ENCODE data around the gene MTFR2.
A peak's percentile ranks its signal among the peaks of the same experiment; 100 is the strongest.

MTFR2 gene

DNA sequence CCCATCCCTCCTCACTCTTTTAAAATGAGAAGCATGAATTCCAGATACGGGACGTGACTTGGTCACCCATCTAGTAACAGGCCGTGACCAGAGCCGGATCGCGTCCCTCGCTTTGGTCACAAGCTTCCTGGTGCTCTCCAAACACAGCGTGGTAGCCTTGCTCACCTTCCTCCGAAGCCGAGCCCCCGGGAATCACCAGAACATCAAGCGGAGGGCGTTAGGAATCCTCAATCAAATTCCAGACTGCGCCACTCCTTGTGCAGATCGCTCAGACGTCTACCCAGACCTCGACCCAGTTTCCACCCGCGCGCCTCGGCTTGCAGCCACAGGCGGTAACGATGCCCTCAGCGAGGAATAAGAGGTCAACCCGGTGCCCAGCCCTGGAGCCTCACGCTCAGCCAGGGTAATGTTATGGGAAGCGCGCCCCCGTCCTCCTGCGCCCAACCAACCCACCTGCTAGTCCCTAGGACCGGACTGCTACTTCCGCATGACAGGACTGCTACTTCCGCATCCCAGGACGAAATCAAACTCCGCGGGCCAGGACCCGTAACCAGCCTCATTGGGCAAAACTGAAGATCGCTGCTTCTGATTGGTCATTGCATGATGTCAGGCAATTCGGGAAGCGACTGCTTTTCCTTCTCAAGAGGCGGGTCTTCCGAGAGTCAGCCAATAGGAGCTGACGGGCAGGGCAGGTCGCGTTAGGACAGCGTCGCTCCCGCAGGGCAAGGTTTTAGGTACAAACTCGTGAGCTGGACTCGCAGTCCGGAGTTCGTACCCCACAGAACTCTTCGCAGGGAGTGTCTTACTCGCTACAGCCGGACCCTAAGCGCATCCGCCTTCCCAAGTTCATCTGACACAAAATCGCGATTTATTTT is at the start of gene MTFR2:
TSS of gene MTFR2 (minus strand) at position 501 of the 875 bp plus-strand sequence. CDS start 1,212 bp downstream, outside the sequence.
- peak; percentile 88 to 92 for DNase-seq

DNA sequence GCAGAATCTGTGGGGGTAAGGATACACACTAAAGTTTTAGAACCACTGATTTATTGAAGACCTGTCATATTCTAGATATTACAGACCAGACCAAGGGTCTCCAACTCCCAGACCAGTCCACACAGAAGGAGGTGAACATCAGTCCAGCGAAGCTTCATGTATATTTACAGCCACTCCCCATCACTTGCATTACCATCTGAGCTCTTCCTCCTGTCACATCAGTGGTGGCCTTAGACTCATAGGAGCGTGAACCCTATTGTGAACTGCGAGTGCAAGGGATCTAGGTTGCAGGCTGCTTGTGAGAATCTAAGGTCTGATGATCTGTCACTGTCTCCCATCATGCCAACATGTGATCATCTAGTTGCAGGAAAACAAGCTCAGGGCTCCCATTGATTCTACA is 44.5 kb upstream of the MTFR2 start:
- no peak for DNase-seq

DNA sequence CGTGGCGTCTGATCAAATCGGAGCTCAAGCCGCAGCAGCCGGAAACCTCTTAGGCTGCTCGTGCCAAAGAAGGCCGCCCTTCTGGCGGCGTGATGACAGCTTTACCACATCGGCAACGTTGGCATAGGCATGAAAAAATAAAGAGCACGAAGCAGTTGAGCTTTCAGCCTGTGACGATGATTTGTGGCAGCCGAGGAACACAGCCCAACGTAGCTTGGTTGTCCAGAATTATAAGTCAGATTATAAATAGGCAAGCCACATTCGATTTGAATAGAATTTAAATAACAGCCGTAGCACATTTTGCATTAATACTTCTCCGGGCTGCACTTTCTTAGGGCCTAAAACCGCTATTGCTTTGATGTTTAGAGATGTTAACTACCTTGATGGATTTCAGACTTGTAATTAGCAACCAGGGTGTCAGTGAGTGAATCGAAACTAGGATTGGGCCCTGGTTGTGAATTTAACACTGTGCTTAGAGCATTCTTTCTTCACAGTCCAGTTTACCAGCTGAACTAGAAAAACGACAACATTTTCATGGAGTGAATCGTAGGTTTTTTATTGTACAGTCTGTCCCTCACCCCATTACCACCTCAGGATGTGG is 40.4 kb upstream of the MTFR2 start:
- DNase-seq, result peak; percentile 60 to 74

DNA sequence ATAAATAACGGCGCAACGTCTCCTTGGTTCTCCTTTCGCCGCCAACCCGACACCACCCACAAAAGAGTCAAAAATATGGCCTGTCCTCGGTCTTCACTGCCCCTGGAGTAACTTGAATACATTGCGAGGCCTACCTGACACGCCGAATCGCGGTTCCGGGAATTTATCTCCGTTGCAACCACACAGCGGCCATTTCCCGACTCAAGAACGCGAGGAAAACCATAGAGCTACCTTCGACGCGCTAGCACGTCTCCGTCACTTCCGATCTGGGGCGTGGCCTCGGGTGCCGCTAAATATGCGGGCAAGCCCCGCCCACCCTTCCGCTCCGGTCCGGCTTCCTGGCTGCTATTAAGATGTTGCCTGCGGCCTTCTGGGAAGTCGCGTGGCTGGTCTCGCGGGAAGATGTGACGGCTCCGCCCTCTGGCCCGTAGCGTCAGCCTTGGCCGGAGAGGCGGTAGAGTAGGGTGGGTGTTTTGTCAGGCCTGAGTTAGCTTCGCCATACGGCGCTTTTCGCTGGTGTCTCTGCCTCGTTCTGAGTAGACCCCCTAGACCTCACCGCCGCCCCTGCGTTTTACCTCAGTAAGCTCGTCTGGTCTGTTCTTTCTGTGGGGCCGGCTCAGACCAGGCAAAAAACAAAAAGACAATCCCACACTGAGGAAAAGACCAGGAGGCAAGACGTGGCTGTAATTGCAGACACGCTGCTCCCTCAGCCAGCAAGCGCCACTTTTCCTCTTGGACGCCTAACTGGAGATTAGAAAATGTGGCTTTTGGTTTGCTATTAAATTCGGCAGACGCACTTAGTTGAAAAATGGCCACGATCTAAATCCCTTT is 39.7 kb upstream of the MTFR2 start, which contains the start of gene BCLAF1:
TSS of gene BCLAF1 (minus strand) at position 268 of the 831 bp plus-strand sequence. CDS start 9,980 bp downstream, outside the sequence.
- DNase-seq, result peak; percentile 98 to 99

DNA sequence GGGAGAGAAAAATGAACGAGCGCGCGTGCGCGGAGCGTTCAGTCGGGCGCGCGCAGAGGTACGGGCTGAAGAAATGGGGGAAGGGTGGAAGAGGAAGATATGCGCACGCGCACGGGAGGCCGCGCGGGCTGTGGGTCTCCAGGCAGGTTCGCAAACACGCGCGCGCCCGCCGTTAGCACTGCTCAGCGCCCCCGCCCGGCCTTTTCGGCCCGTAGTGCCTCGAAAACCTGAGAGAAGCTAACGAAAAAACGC is 39.1 kb upstream of the MTFR2 start:
- peak; percentile 89 to 92 for DNase-seq

DNA sequence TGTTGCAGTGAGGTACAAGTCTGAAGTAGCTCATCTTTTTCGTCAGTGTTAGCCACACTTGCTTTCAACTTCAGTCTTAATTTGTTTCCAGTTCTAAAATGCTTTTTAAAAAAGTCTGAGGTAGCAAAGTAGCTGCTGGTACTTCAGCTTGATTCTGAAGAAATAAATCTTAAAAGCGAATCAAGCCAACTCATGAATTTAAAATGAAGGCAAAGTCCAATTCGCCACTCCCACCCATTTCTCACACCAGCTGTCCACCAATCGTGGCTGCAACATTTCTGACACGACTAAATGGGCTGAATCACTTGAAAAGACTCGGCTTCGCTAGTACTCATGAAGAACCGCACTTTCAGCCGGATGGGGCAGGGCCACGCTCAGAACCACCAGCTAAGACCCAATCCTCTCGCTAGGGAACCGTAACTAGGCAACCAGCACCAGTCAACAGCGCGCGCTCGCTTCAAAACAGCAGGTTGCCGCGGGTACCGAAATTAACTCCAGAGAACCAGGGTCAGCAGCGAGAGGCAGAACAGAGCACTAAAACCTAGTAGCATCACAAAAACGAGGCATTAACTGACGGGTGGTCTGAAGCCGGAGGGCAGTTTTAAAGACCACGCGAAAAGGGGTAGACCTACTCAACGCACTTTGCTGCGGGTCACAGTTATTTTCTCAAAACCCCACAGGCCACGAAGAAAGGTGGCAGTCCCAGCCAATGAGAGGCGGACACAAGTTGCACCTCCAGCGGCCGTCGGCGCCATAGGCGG is 38.6 kb upstream of the MTFR2 start:
- DNase-seq, result peak; percentile 79 to 84

- DNase-seq, result no peak
Measured at GRCh38 chr6:136284909-136285308, 34.8 kb upstream of the MTFR2 start.

DNA sequence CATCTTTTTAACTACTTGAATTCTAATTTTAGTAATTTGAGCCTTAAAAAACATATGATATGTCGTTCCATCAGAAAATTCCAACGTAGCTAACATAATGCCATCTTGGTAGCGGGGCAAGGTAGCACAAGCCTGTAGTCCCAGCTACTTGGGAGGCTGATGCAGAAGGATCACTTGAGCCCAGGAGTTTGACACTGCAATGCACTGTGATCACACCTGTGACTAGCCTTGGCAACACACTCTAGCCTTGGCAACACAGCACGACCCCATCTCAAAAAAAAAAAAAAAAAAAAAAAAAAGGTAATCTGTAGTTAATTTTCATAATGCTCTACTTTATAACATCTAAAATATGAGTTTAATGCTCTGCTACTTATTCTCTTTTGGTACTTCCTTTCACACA is 32.8 kb upstream of the MTFR2 start:
- no peak for DNase-seq

- no peak for DNase-seq
Measured at GRCh38 chr6:136280032-136280609, 30.0 kb upstream of the MTFR2 start.

DNA sequence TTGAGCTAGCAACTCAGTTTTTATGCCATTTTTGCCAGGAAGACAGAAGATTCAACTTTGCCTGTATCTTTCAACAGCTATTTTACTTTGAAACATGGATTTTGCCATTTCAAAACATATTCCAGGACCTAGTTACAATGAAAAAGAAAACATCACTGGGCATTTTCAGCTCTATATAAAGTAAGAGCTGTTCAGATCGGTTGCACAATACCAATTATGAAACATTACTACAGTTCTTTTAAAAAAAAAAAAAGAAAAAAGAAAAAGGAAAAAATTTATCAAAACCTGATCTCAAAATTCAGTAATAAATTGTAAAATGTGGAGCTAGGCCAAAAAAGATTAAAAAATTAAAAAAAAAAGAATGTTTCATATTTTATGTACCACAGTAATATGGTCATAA is 24.0 kb upstream of the MTFR2 start:
- no peak for DNase-seq

DNA sequence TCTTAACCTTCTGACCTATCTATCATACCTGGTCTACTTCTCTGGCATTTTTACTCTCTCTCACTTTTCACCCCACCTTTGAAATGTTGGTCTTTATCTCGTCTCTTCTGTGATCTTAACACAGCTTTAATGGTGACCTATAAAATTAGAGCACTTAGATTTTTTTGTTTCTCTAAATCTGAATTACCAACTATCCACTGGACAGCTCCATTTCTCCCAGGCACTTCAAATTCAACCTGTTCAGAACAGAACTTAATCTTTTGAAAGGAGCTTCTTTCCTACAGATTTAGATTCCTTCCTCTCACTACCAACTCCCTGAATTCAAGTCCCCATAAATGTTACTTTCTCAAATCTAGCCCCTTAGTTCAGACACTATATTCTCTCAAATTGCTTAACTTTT is 15.0 kb upstream of the MTFR2 start:
- no peak for DNase-seq

DNA sequence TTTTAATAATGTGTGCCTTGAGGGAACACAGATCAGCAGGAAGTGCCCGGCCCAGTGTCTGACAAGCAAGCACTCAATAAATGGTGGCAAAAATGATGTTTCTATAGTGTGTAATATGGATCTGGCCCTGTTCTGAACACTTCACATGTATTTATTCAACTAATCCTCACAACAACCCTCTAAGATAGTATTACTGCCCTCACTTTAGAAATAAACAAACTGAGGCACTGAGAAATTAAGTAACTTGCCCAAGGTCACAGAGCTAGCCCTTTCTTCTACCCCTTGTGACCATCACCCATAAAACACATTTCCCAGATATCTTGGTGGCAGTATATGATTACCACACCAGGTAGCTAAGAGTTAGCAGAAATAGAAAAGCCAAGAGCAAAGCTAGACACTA is 12.8 kb upstream of the MTFR2 start:
- DNase-seq, result no peak

DNA sequence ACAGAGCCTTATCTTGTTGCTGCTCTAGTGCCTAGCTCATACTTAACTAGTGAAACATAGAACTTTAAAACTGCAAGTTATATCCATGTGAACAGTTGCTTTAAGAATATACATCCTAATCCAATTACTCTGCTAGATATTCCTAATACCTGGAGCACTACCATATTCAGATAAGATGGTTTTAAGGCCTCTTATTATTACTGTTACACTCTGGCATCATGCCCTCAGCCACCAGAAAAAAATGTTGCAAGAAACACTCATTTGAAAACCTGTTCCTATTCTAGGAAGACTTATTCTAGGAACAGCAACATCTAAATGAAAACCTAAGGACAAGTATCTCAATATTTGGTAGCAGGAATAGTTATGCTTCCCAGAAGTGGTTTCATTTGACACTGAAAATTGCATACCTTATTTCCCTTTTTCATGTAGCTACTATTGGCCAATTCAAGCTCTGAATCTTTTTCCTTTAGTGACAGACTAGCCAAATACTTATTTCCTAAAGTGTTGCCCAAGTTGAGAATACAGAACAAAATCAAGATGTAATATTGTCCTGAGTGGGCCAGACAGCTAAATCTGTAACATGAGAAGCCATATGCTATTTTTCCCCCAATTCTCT is 4.8 kb upstream of the MTFR2 start:
- no peak for DNase-seq

- DNase-seq, result no peak
Measured at GRCh38 chr6:136253734-136254133, 3.6 kb upstream of the MTFR2 start.

GRCh38 chr6:136252441-136252840 is 2.3 kb upstream of the MTFR2 start:
- DNase-seq, result no peak

DNA sequence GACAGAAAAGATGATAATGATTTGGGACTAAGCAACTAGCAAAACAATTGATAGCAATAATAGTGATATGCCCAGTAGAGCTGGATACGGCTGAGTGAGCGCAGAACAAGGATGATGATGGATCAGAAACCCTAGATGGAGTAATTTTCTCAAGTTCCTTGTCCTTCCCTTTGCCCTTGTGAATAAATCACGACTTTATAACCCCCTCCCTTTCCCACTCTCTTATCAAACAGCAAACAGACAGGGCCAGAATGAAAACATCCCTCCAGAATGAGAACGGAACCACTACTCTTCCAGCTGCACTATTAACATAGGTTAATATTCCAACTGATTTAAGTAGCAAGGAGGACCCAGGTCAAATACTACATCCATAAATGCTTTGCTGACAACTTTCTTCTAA is 1.3 kb upstream of the MTFR2 start:
- no peak for DNase-seq

DNA sequence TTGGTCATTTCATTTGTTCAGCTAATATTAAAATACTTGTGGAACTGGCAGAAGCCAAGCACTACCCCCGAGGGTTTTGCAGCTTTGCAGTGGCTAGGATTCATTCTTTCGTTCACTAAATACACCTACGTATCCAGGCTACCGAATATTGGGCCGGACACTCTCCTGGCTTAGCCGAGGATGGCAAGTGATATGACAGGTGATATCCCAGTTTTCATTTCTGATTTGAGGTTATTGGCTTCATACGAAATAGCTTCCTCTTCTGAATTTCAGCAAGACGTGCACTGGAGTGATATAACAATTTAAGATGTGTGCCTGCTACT is 536 bp upstream of the MTFR2 start:
- DNase-seq, result no peak

DNA sequence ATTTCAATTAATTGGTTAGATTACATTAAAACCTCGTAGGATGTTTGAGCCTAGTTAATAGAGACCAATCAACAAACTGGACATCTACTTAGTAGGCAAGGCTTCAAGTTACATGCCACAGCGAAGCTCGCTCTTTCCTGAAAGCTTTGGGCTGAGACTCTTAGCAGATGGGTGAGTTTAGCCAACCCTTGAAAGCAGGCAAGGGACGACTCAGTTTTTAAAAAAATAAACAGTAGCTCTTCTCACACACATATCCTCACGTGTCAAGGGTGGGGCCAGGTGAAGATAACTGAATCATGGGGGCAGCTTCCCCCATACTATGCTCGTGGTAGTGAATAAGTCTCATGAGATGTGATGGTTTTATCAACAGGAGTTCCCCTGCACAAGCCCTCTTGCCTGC is 775 bp downstream of the MTFR2 start:
- no peak for DNase-seq

DNA sequence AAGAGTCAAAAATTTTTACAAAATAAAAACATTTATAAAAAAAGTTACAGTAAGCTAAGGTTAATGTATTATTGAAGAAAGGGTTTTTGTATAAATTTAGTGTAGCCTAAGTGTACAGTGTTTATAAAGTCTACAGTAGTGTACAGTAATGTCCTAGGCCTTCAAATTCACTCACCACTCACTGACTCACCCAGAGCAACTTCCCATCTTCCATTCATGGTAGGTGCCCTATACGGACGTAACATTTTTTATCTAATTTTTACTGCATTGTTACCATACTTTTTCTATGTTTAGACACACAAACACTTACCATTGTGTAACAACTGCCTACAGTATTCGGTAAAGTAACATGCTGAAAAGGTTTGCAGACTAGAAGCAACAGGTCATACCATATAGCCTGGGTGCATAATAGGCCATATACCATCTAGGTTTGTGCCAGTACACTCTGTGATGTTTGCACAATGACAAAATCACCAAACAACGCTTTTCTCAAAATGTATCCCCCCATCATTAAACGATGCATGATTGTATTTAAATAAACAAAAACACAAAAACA is 6.0 kb downstream of the MTFR2 start:
- no peak for DNase-seq

GRCh38 chr6:136236466-136237293 is 13.4 kb downstream of the MTFR2 start:
- DNase-seq, result no peak

DNA sequence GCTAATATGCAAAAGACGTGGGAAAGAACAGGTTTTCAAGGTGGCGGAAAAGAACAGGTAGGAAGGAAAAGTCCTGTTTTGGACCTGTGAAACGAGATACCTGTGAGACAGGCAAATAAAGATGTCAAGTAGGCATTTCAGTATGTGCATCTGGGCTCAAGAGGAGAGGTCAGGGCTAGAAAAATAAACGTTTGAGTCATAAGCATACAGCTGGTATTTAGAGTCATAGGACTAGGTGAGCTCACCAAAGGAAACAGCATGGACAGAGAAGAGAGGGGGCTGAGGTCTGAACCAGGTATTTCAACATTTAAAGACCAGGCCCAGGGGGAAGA is 14.9 kb downstream of the MTFR2 start:
- DNase-seq, result no peak

All from activated CD4-positive, alpha-beta T cell treated with anti-CD3 and anti-CD28 coated beads, Interleukin-2, amount 50 U/mL, for 48 hours (primary cell).